Neural crest cell (in vitro differentiated cells): ENCODE results near the gene WDR27. TPM values are rescaled to one million over a fixed set of nuclear protein-coding genes. Genes with fewer than 3 reads are reported as not detected.

ENCODE experiments used
- DNase-seq: peaks from one replicate; pipeline ENCODE4 v3.0.0; 2021; ENCODE audit warnings: low read depth, mixed read lengths, low spot score
- H3K27ac Mint-ChIP-seq: one replicate; pipeline ENCODE4 v1.8.0; 2021; ENCODE audit warnings: mild to moderate bottlenecking, mixed read lengths; ENCODE audit not compliant: unreplicated experiment
- H3K27me3 Mint-ChIP-seq: 2 replicates; pipeline ENCODE4 v1.8.0; 2021; ENCODE audit warnings: low read depth, mild to moderate bottlenecking, mixed read lengths
- H3K36me3 Mint-ChIP-seq: 2 replicates; pipeline ENCODE4 v1.8.0; 2021; ENCODE audit warnings: low read depth, mild to moderate bottlenecking, mixed read lengths
- H3K4me1 Mint-ChIP-seq: 2 replicates; pipeline ENCODE4 v1.8.0; 2021; ENCODE audit warnings: mixed read lengths
- H3K4me3 Mint-ChIP-seq: one replicate; pipeline ENCODE4 v1.8.0; 2021; ENCODE audit warnings: mild to moderate bottlenecking, mixed read lengths
- H3K9me3 Mint-ChIP-seq: 2 replicates; pipeline ENCODE4 v1.8.0; 2021; ENCODE audit warnings: mixed read lengths
- CTCF ChIP-seq: fragments of 200-600 bp; sonication (generic); conservative IDR thresholded peaks from 2 replicates; pipeline ENCODE4 v1.5.0; 2021; ENCODE audit warnings: antibody characterized with exemption, mild to moderate bottlenecking
- total RNA-seq: library from RNA; stranded (reverse); gene quantifications from 2 replicates; pipeline ENCODE4 v1.2.1, GENCODE V29; 2021

WDR27 gene
- total RNA-seq, 1 donor from 2014 or later = 103 TPM

DNA sequence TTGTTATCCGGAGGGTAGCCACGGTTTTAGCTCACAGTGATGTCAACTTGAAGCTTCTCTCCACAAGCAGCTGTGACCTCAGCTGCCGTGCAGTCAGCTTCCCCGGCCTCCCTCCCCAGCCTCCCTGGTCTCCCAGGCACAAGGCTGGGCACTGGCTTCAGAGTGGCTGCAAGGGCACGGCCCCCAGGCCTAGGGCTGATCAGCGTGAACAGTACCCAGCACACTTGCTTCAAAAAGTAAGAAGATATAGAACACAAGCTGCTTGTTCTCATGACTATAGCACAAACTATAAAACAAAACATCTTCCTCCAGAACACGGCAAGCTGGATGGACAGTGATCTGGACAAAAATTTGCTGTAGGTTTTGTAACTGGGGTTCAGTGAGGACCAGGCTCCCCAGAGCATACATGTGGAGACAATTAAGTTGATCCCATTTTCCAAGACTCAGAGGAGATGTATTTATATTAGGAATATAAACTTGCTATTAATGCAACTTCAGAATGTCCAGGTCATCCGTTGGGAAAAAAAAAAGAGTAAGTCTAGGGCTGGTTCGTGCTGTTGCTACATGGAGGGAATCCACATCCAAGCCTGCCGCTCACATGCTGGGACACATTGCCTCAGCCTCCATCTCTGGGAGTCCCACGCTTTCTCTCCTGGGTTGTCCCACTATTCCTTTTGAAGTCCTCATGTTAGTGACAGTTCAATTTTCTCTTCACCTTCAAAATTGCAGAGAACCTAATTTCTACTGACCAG lies 248.8 kb downstream of the WDR27 start:
- Mint-ChIP-seq H3K4me1 (peaks cover 12% of the 10 kb centered on the region), H3K36me3 (peaks cover 3% of the 10 kb centered on the region), H3K9me3 (no peaks in the 10 kb centered on the region), H3K27me3 (no peaks in the 10 kb centered on the region), H3K27ac (no peak overlapping the region), H3K4me3 (no peak overlapping the region)
- no peak for DNase-seq
- TF ChIP-seq CTCF = no peak

GRCh38 chr6:169452117-169452868 lies 249.5 kb downstream of the WDR27 start:
- TF ChIP-seq CTCF = no peak
- Mint-ChIP-seq H3K4me3 (no peak overlapping the region), H3K36me3 (peaks cover 3% of the 10 kb centered on the region), H3K27ac (peak overlapping the region; percentile 83), H3K4me1 (peaks cover 12% of the 10 kb centered on the region), H3K27me3 (no peaks in the 10 kb centered on the region), H3K9me3 (no peaks in the 10 kb centered on the region)
- no peak for DNase-seq

GRCh38 chr6:169451065-169451838 lies 250.6 kb downstream of the WDR27 start:
- no peak for DNase-seq
- H3K36me3 Mint-ChIP-seq = no peaks in the 10 kb centered on the region
- H3K27ac Mint-ChIP-seq = peak overlapping the region; percentile 5
- H3K27me3 Mint-ChIP-seq = no peaks in the 10 kb centered on the region
- H3K4me3 Mint-ChIP-seq = no peak overlapping the region
- H3K9me3 Mint-ChIP-seq = no peaks in the 10 kb centered on the region
- no peak for TF ChIP-seq CTCF
- H3K4me1 Mint-ChIP-seq = peaks cover 12% of the 10 kb centered on the region

- no peak overlapping the region for H3K27ac Mint-ChIP-seq
- H3K4me1 Mint-ChIP-seq = peaks cover 12% of the 10 kb centered on the region
- DNase-seq = no peak
- no peak for TF ChIP-seq CTCF
- no peak overlapping the region for H3K4me3 Mint-ChIP-seq
- no peaks in the 10 kb centered on the region for H3K27me3 Mint-ChIP-seq
- no peaks in the 10 kb centered on the region for H3K36me3 Mint-ChIP-seq
- H3K9me3 Mint-ChIP-seq = no peaks in the 10 kb centered on the region
Measured at GRCh38 chr6:169450097-169450496, 251.7 kb downstream of the WDR27 start.

- Mint-ChIP-seq H3K36me3 (no peaks in the 10 kb centered on the region), H3K4me1 (peaks cover 12% of the 10 kb centered on the region), H3K27ac (no peak overlapping the region), H3K27me3 (no peaks in the 10 kb centered on the region), H3K4me3 (no peak overlapping the region), H3K9me3 (no peaks in the 10 kb centered on the region)
- no peak for DNase-seq
- TF ChIP-seq CTCF = no peak
Measured at GRCh38 chr6:169449221-169449620, 252.6 kb downstream of the WDR27 start.
